ENCODE data around the gene ALDOB. TPM values are rescaled to one million over a fixed set of nuclear protein-coding genes. Genes with fewer than 3 reads are reported as not detected.

The ALDOB gene
- total RNA-seq, 1 donor, result not detected

DNA sequence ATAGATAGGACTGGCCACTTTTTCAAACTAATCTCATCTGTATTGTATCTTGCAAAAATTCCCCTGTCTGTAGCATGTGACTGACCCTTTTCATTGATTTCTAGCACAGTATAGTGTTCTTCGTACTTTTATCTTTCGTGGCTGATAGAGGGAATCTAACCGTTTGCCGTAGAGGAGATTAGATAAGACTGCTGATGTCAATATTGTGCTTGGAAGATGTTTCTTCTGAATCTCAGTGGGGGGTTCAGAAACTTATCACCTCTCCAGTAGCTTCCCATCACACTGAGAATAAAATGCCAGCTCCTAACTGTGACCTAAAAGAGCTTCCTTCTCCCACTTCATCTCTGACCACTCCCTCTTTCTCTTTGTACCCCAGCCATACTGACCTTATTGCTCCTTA is 25.4 kb upstream of the ALDOB start:
- DNase-seq (ENCODE audit: insufficient read length, low spot score, missing footprints), result no peak
- no peaks in the 10 kb centered on the region for H3K9me3 ChIP-seq (ENCODE audit: low read depth, low read length)
- H3K27me3 ChIP-seq (ENCODE audit: insufficient read depth, low read length), result no peaks in the 10 kb centered on the region
- H4K20me1 ChIP-seq (ENCODE audit: insufficient read depth, low read length), result no peaks in the 10 kb centered on the region
- H2AFZ ChIP-seq (ENCODE audit: low read length), result no peak overlapping the region
- no peak overlapping the region for H3K4me3 ChIP-seq (ENCODE audit: insufficient read depth, low read length)
- no peaks in the 10 kb centered on the region for H3K4me1 ChIP-seq (ENCODE audit: insufficient read depth, low read length)
- no peaks in the 10 kb centered on the region for H3K79me2 ChIP-seq (ENCODE audit: insufficient read depth, low read length)
- H3K36me3 ChIP-seq (ENCODE audit: insufficient read depth, low read length), result no peaks in the 10 kb centered on the region
- no peak overlapping the region for H3K4me2 ChIP-seq (ENCODE audit: insufficient read depth, low read length)
- TF ChIP-seq CTCF (IDR thresholded peaks at IDR 0.05; ENCODE audit: extremely low read depth, low read depth, low read length), result no peak
- no peak overlapping the region for H3K27ac ChIP-seq (ENCODE audit: low read depth, low read length)

GRCh38 chr9:101458963-101459631 is 23.5 kb upstream of the ALDOB start:
- peak; percentile 90 for DNase-seq (ENCODE audit: insufficient read length, low spot score, missing footprints)
- Histone ChIP-seq H2AFZ (ENCODE audit: low read length) (no peak overlapping the region), H3K27ac (ENCODE audit: low read depth, low read length) (no peak overlapping the region), H3K4me2 (ENCODE audit: insufficient read depth, low read length) (no peak overlapping the region), H3K79me2 (ENCODE audit: insufficient read depth, low read length) (no peaks in the 10 kb centered on the region), H3K4me3 (ENCODE audit: insufficient read depth, low read length) (no peak overlapping the region), H3K36me3 (ENCODE audit: insufficient read depth, low read length) (no peaks in the 10 kb centered on the region), H3K9me3 (ENCODE audit: low read depth, low read length) (no peaks in the 10 kb centered on the region), H4K20me1 (ENCODE audit: insufficient read depth, low read length) (no peaks in the 10 kb centered on the region), H3K4me1 (ENCODE audit: insufficient read depth, low read length) (no peaks in the 10 kb centered on the region), H3K27me3 (ENCODE audit: insufficient read depth, low read length) (no peaks in the 10 kb centered on the region)
- peak; percentile 86 for TF ChIP-seq CTCF (IDR thresholded peaks at IDR 0.05; ENCODE audit: extremely low read depth, low read depth, low read length)

DNA sequence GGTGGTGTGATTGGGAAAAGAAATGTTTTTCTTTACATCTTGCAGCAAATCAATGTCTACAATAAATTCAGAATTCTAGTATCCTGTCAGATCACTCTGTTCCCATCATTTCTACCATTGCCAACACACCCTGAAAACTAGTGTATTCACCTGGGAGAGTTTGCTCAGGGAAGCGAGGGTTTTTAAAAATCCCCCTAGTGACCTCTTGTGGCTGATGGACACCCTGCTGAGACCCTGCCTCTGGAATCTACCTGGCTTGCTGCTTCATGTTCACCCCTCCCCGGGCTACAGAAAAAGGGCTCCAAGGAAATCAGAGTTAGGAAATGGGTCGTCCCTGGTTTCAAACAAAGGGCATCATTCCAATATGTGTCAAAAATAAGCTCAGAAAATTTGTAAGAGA is 21.4 kb upstream of the ALDOB start:
- H2AFZ ChIP-seq (ENCODE audit: low read length), result no peak overlapping the region
- H3K4me1 ChIP-seq (ENCODE audit: insufficient read depth, low read length), result peaks cover 4% of the 10 kb centered on the region
- no peak for TF ChIP-seq CTCF (IDR thresholded peaks at IDR 0.05; ENCODE audit: extremely low read depth, low read depth, low read length)
- H3K4me3 ChIP-seq (ENCODE audit: insufficient read depth, low read length), result no peak overlapping the region
- H3K27me3 ChIP-seq (ENCODE audit: insufficient read depth, low read length), result no peaks in the 10 kb centered on the region
- no peak overlapping the region for H3K27ac ChIP-seq (ENCODE audit: low read depth, low read length)
- no peak overlapping the region for H3K4me2 ChIP-seq (ENCODE audit: insufficient read depth, low read length)
- no peaks in the 10 kb centered on the region for H4K20me1 ChIP-seq (ENCODE audit: insufficient read depth, low read length)
- no peaks in the 10 kb centered on the region for H3K79me2 ChIP-seq (ENCODE audit: insufficient read depth, low read length)
- DNase-seq (ENCODE audit: insufficient read length, low spot score, missing footprints), result no peak
- H3K9me3 ChIP-seq (ENCODE audit: low read depth, low read length), result no peaks in the 10 kb centered on the region
- no peaks in the 10 kb centered on the region for H3K36me3 ChIP-seq (ENCODE audit: insufficient read depth, low read length)

DNA sequence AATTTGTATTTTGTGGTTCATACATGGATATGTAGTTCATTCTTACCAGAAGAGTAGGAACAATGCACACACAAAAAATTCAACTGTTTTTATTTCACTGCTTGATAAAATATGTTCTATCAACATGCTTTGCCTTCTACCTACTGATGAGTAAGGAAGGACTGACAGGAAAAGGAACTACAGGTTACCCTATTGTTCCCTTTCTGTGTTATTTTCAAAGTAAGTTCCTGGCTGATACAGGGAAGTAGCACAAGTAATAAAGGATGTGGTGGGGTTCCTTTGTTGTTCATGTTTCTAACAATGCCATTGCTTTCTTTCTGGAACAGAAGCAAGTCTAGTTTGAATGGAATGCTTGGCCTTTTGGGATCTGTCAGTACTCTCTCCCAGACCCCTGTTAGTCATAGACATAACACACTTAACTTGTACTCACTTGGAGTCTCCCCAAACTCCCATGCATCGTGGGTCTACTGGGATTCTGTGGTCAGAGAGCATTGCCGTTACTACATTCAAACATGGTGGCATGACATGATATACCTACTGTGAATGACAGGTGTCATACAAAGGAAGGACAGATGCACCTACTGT is 20.2 kb upstream of the ALDOB start:
- Histone ChIP-seq H3K4me3 (ENCODE audit: insufficient read depth, low read length) (no peak overlapping the region), H3K4me1 (ENCODE audit: insufficient read depth, low read length) (peaks cover 4% of the 10 kb centered on the region), H3K27ac (ENCODE audit: low read depth, low read length) (no peak overlapping the region), H3K9me3 (ENCODE audit: low read depth, low read length) (no peaks in the 10 kb centered on the region), H2AFZ (ENCODE audit: low read length) (no peak overlapping the region), H3K79me2 (ENCODE audit: insufficient read depth, low read length) (no peaks in the 10 kb centered on the region), H3K36me3 (ENCODE audit: insufficient read depth, low read length) (no peaks in the 10 kb centered on the region), H4K20me1 (ENCODE audit: insufficient read depth, low read length) (no peaks in the 10 kb centered on the region), H3K4me2 (ENCODE audit: insufficient read depth, low read length) (peak overlapping the region; percentile 6), H3K27me3 (ENCODE audit: insufficient read depth, low read length) (peaks cover 5% of the 10 kb centered on the region)
- DNase-seq (ENCODE audit: insufficient read length, low spot score, missing footprints), result peak; percentile 89
- no peak for TF ChIP-seq CTCF (IDR thresholded peaks at IDR 0.05; ENCODE audit: extremely low read depth, low read depth, low read length)

Data from osteoblast (primary cell).